GM18511 (cell line): Measurements from ENCODE around the gene DOK4.

Experiments
- ATAC-seq: cut with Tn5 transposase; IDR thresholded peaks from one replicate; pipeline ENCODE4 v1.9.1; 2021; ENCODE audit warnings: mild to moderate bottlenecking, moderate library complexity; ENCODE audit not compliant: unreplicated experiment

The DOK4 gene

GRCh38 chr16:57485916-57486857 is at the start of gene DOK4:
Gene DOK4 (minus strand): TSS chr16:57486493. CDS start chr16:57479507, 6,986 bp downstream.
- ATAC-seq = peak; percentile 93

DNA sequence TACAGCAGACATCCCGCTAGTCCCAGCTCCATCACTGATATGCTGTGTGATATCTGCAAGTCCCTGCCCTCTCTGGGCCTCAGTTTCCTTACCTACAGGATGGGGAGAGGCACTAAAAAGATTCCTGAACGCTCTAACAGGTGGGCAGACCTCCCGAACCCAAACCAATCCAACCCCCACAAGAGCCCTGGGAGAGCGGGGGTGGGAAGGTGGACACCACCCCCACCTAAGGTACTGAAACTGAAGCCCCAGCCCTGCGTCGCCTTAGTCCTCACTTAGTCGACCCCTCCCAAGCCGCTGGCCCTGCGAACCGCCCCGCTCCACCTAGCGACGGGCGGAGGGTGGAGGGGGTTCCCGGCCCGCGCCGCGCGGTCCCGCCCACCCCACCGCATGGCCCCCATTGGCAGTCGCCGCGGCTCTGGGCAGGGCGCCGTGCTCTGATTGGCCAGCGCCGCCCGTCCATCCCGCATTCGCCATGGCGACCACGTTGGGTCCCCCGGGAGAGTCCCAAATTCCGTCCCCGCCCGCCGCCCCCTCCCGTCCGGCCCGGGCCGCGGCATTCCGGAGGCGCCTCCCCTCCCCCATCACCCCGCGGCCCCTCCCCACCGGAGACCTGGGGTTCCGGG is 49.5 kb upstream of the DOK4 start:
- ATAC-seq = peak; percentile 67

DNA sequence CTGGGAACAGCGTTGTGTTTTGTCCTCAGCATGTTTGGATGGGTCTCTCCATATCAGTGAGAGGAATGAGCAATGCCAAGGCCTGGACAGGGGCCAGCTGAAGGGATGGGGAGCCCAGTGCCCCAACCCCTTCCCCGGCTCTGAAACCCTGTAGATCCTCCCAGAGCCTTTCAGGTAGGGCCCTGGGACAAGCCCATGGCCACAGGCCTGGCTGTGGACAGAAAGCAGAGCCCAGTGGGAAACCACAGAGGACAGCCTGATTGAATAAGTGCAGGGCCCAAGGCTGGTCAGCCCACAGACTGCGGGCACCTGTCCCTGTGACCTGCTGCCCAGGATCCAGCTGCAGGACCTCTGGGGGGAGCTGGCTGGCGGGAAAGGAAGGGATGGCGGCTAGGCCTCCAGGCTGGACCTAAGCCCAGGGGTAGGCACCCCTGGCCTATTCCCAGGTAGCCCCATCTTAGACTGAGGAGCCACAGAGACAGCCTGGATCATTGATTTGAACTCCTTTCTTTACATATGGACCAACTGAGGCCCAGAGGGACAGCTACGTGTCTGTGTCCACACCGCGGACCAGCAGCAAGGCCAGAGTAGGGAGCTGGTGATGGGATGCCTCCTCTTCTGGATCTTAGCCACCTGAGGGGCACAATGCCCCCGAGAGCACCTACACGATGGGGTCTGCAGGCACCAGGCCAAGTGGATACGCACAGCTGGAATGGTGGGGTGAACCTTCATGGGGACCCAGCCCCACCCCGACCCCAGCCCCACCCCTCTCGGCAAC is 48.8 kb upstream of the DOK4 start:
- ATAC-seq = no peak

- ATAC-seq = no peak
These were observed 48.1 kb upstream of the DOK4 start for GRCh38 chr16:57534337-57534880.

- no peak for ATAC-seq
These were observed 47.4 kb upstream of the DOK4 start for GRCh38 chr16:57533431-57534336.

GRCh38 chr16:57532266-57532625 is 46.0 kb upstream of the DOK4 start:
- ATAC-seq = no peak

- ATAC-seq = no peak
These were observed 45.5 kb upstream of the DOK4 start for GRCh38 chr16:57531635-57532265.

DNA sequence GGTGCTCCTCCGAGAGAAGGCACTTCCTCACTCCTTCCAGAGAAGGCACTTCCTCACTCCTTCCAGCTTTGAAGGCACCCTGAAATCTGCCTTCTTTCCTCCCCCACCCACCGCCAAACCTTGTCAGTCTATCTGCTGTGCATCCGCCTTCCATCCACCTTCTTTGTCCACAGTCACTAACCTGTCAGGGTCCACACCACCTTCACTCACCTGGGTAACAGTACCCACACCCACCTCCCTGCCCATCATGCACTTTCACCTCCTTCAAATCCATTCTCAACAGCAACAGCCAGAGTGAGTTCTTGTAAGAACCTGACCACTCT is 44.9 kb upstream of the DOK4 start:
- ATAC-seq = no peak

DNA sequence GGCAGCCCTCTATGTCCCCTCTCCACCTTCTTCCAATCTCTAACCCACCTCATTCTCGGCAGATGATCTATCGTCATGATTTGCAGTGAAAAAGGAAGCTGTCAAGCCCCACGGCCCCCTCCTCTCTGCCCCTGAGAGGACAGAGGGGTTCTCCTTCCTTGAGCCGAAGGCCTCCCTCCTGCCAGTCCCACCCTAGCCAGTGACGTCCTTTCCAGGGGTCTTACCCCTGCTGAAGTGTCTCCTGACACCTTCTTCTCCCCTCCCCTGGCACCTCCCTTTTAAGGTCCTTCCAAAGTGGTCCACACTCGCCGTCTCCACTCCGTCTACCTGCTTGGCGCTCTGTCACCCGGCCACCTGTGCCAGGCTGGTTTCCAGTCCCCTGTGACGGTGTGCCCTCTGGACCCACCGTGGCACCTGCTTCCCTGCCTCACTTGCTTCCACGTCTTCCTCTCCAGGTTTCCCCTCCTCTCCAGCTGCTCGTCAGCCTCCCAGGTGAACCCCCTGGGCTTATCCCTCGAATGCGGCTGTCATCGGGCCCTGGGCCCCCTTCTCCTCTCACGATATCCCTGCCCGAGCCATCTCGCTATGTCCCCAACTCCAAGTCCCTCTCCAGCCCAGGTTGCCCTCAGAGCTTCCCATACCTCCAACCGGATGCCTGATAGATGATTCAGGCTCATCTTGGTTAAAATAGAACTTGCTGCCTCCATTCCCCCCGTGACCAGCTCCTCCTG is 44.4 kb upstream of the DOK4 start:
- ATAC-seq = no peak

DNA sequence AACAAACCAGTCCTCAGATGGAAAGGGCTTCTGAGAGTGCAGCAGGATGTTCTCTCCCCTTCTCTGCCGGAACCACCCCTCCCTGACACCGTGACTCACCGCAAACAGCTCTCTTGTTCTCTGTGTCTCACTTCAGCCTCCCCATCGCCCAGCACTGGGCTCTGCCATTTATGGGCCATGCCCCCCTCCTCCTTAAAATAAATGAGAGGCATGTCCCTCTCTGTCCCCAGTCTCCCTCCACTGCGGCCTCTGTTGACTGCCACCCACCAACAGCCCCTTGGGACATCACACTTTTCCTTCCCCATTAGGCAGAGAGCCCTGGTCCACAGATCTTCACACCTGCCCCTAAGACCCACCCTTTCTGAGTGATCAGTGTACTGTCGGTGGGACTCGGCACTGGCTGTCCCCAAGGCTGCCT is 43.8 kb upstream of the DOK4 start:
- peak; percentile 94 for ATAC-seq

- peak; percentile 22 for ATAC-seq
These were observed 43.3 kb upstream of the DOK4 start for GRCh38 chr16:57529391-57530103.

- ATAC-seq = no peak
These were observed 42.5 kb upstream of the DOK4 start for GRCh38 chr16:57528499-57529390.

DNA sequence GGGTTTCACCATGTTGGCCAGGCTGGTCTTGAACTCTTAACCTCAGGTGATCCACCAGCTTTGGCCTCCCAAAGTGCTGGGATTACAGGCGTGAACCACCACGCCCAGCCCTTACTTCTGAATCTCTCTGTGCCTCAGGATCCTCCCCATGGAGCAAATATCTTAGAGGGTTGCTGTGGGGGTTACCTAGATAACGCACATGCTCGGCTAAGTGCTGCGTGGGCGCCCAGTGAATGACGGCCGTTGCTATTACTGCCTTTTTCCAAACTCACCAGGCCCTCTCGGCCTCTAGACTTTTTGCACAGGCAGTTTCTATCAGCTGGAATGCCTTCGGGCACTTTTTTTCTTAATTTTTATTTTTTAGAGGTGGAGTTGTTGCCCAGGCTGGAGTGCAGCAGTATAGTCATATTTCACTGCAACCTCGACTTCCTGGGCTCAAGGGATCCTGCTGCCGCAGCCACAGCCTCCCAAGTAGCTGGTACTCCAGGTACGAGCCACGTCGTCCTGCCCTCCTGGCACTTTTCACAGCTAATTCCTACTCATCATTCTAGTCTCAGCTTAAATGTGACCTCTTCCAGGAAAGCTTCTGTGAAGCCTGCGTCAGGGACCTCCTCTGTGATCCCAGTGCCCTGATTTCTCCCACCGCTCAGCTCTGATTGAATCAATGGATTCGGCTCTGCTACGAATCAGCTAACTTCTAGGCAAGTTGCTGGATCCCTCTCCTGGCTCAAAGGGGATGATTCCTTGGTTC is 41.5 kb upstream of the DOK4 start:
- ATAC-seq = no peak

DNA sequence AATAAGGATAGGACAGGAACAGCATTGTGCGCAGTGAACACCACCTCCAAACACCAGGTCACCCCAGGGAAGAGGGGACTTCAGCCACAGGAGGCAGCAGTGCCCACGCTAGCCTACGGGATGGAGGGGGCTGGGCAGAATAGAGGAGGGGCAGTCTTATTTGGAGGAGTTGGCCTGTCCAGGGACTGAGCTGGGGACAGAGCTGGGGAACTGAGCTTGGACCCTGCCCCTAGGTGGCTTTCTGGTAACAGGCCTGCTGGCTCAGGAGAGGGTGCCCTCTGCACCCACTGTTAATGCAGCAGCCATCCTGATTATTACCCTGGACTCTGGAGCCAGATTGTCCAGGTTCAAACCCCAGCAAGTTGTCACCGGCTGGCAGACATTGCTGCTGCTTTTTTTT is 40.7 kb upstream of the DOK4 start:
- ATAC-seq = no peak

GRCh38 chr16:57526498-57526897 is 40.2 kb upstream of the DOK4 start:
- ATAC-seq = no peak

DNA sequence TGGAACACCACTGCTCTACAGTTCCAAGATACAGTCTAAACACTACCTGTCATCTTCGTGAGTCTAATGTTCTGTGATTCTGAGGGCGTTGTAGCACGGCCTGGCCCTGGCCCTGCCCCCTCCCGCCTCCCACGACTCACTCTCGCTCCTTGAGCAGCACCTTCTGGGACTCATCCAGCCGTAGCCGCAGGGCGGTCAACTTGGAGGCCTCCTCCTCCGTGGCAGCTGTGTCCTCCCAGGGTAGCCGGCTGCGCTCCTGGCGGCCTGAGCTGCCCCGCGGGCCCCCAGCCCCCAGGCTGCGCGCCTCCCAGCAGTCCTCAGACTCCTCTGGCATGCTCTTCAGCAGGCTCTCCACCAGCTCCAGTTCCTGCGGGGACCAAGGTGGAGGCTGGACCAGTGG is 39.5 kb upstream of the DOK4 start:
- no peak for ATAC-seq

DNA sequence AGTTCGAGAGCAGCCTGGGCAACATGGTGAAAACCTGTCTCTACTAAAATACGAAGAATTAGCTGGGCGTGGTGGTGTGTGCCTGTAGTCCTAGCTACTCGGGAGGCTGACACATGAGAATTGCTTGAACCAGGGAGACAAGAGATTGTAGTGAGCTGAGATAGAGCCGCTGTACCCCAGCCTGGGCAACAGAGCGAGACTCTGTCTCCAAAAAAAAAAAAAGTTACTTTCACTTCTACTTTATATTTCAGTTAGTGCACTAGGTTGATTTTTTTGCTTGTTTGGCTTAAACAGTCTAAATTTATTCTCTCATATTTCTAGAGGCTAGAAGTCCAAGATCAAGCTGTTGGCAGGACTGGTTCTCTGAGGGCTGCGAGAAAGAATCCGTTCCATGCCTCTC is 36.7 kb upstream of the DOK4 start:
- no peak for ATAC-seq
